GM06990 (cell line): ENCODE measurements around the gene CHCHD6.

Experiments used
- DNase-seq: peaks from one replicate; pipeline ENCODE4 v3.0.0-alpha.2; 2011; ENCODE audit not compliant: insufficient read length; ENCODE audit errors: extremely low read depth
- H3K27me3 ChIP-seq: replicated peaks from 2 replicates; pipeline ENCODE4 v1.6.0; 2011; ENCODE audit warnings: low read length; ENCODE audit not compliant: control insufficient read depth, insufficient read depth
- H3K36me3 ChIP-seq: 2 replicates; pipeline ENCODE4 v1.5.1; 2011; ENCODE audit warnings: low read length; ENCODE audit not compliant: control insufficient read depth, insufficient read depth
- H3K4me3 ChIP-seq: replicated peaks from 2 replicates; pipeline ENCODE4 v1.5.1; 2011; ENCODE audit warnings: low read depth, mild to moderate bottlenecking, control low read depth, low read length
- CTCF ChIP-seq: IDR thresholded peaks from 2 replicates; pipeline ENCODE4 v1.5.1; 2011; ENCODE audit warnings: low read length, control low read depth, mild to moderate bottlenecking, inconsistent platforms; ENCODE audit not compliant: insufficient read depth, poor library complexity, severe bottlenecking

The CHCHD6 gene

GRCh38 chr3:126922466-126922865, 218.4 kb downstream of the CHCHD6 start:
- no peak for DNase-seq
- no peak for TF ChIP-seq CTCF
- Histone ChIP-seq H3K36me3 (no peaks in the 10 kb centered on the region), H3K27me3 (no peaks in the 10 kb centered on the region), H3K4me3 (no peak overlapping the region)

GRCh38 chr3:126923423-126923822, 219.4 kb downstream of the CHCHD6 start:
- DNase-seq = no peak
- Histone ChIP-seq H3K27me3 (no peaks in the 10 kb centered on the region), H3K36me3 (no peaks in the 10 kb centered on the region), H3K4me3 (no peak overlapping the region)
- TF ChIP-seq CTCF = no peak

- Histone ChIP-seq H3K4me3 (no peak overlapping the region), H3K27me3 (no peaks in the 10 kb centered on the region), H3K36me3 (no peaks in the 10 kb centered on the region)
- TF ChIP-seq CTCF = no peak
- DNase-seq = no peak
Measured at GRCh38 chr3:126923895-126924294, 219.9 kb downstream of the CHCHD6 start.

GRCh38 chr3:126924458-126924857, 220.4 kb downstream of the CHCHD6 start:
- Histone ChIP-seq H3K27me3 (no peaks in the 10 kb centered on the region), H3K36me3 (no peaks in the 10 kb centered on the region), H3K4me3 (no peak overlapping the region)
- TF ChIP-seq CTCF = no peak
- DNase-seq = no peak

- Histone ChIP-seq H3K27me3 (no peaks in the 10 kb centered on the region), H3K36me3 (no peaks in the 10 kb centered on the region), H3K4me3 (no peak overlapping the region)
- TF ChIP-seq CTCF = no peak
- no peak for DNase-seq
Measured at GRCh38 chr3:126925411-126926171, 221.6 kb downstream of the CHCHD6 start.
